T-helper 22 cell (primary cell): ENCODE measurements around the gene MORN4.

ENCODE experiments used
- DNase-seq: peaks from one replicate; pipeline ENCODE4 v3.0.0-alpha.2; 2020; ENCODE audit warnings: low read depth

MORN4 gene

DNA sequence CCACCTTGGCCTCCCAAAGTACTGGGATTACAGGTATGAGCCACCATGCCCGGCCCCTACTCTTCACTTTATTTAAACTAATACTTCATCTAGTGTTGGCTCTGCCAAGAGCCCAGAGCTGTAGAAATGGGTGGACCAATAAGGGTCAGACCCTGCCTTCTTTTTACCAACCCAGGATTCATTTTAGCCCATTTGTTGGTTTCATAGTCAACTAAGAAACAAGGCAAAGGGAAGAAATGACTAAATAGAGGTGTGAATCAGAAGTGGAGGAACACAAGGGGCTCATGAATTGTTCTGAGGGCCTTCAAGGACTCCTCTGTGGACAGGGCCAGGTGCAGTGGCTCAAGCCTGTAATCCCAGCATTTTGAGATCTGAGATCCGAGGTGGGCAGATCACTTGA, 59.6 kb downstream of the MORN4 start:
- DNase-seq: no peak

DNA sequence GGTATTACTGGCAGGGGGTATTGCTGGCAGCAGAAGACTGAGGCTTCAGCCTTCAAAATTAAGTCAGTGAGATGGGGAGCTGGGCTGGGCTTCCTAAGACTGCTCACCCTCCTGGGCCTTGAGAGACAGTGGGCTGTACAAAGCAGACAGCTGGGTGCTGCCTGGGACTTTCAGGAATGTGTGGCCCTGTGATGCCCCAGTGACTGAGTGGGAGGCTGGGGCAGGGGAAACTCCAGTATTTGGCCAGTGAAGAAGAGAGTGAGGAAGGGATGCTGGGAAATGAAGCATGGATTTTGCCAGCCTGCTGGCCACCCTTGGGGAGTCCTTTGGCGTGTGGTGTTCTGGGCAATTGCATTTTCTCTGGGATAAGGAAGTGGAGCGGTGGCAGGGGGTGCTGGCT, 60.3 kb downstream of the MORN4 start:
- DNase-seq: no peak

DNA sequence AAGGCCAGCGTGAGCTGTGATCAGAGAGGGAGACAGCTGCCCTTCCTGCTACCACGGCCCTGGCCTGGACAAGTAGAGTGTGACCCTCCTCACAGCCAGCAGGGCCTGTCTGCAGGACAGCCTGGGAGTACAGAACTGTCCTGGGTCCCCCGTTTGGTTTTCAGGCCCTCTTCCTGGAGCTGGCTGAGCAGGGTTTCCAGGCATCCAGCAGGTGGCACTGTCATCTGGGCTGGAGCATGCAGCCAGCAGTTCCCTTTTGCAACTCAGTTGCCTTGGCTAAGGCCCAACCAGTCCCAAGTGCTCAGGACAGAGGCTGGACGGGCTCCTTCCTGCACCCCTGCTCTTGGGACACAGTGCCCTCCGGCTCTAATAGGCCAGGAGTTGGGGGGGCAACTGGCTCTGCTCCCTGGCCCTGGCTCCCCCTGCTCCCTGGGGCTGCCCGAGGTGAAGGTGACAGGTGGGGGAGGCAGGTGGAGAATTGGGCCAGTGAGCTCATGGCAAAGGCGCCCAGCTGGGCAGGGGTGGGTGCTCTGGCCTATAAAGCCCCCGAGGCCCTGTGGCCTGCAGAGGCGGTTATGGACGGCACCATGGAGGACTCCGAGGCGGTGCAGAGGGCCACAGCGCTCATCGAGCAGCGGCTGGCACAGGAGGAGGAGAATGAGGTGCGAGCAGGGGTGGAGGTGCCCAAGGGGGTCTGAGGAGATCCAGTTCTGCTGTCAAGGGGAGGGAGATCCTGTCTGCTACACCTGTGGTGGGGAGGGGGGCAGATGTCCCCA, 60.9 kb downstream of the MORN4 start, which contains the start of gene ANKRD2:
Gene ANKRD2, plus strand, starts transcription at position 566 of the 776 bp plus-strand sequence. Its CDS starts 10 bp downstream, at position 576.
- DNase-seq: no peak

DNA sequence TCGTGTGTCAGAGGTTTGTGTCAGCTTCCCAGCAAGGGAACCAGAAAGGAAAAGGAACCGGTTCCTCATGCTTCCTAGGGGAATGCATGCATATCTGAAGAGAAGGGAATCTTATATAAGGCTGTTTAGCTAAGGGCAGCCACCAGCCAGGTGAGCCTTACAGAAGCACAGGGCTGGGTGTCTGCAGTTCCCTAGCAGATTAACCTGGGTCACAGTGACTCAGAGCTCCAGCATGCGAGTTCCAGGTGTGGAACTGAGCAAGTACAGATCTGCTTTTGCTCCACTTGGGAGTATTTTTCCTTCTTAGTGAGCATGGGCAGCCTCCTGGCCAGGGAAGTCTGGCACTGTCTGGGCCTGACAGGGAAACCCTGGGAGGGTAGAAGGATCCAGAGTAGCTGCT, 61.7 kb downstream of the MORN4 start:
- DNase-seq: no peak

DNA sequence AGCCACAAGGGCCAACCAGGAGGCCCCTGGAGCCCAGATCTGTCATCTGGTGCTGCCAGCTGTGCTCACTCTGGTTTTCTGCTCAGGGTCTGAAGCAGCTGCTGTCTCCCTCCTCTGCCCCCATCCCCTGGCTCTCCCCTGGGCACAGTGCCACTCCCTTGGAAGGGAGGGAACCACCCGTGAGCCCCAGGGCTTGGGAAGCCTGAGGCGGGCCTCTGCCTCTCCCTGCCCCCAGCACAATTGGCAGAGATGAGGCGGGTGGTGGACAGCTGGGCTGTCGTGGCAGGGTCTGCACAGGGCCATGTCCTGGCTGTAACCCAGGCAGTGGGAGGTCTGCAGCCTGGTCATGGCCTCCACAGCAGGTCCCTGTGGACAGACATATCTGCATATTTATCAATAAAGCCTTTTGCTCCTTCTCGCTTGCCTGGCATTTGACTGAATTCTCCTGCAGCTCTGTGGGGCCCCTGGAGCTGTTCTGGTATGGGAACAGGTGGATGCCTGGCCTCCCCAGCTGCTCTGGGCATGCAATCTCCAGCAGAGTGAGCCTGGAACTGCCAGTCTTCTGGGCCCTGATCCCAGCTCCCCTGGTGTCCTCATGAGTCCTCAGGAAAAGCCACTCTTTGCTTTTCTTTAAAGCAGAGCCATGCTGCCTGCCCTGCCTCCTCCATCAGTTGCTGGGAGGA, 62.4 kb downstream of the MORN4 start:
- no peak for DNase-seq

DNA sequence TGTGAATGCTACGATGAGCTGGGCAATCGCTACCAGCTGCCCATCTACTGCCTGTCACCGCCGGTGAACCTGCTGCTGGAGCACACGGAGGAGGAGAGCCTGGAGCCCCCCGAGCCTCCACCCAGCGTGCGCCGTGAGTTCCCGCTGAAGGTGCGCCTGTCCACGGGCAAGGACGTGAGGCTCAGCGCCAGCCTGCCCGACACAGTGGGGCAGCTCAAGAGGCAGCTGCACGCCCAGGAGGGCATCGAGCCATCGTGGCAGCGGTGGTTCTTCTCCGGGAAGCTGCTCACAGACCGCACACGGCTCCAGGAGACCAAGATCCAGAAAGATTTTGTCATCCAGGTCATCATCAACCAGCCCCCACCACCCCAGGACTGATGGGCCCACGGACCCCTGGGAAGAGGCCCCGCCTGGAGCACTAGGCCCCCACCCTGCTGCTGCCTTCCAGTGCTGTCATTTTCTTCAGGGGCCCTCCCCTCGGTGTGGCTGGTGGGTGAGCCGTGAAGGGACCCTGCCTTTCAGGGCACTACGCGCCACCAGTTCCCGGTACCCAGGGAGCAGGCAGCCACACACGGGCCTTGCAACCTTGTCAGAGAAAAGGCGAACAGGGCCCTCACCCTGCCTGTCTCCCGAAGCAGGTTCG, 63.0 kb downstream of the MORN4 start:
- DNase-seq: no peak

DNA sequence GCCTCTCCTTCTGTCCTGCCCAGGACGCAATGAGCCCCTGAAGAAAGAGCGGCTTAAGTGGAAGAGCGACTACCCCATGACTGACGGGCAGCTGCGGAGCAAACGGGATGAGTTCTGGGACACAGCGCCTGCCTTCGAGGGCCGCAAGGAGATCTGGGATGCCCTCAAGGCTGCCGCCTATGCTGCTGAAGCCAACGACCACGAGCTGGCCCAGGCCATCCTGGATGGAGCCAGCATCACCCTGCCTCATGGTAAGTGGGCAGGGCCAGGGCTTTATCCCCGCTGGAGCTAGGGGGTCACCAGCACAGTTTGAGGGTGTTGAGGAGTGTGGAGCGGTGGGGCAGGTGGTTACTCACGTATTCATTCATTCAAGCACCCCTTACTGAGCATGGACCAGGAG, 65.4 kb downstream of the MORN4 start:
- no peak for DNase-seq

DNA sequence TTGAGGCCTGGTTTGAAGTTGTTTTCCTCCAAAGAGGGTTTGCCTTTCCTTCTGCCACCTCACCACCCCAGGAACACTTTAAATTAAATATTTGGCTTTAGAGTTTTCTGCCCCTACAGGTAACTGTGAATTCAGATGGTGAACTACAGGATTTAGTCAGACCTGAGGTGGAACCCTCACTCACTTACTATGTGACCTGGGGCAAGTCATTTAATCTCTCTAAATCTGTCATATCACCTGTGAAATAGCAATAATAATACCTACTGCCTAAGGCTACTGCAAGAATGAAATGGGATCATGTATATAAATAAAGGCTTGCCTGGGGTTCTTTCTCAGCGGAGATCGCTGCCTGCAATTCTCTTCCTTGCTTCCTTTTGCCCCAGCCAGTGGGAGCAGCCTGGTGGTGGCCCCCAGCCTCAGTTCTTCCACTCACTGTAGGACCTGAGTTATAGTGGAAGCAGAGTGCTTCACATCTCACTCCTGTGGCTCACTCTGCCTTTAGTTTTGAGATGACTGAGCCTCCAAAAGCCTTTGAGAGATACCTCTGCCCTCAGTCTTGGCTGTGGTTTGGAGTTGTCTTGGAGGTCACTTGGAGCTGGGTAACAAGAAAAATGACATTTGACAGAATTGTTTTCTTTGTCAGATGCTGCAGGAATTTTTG, 66.8 kb downstream of the MORN4 start:
- DNase-seq: no peak

DNA sequence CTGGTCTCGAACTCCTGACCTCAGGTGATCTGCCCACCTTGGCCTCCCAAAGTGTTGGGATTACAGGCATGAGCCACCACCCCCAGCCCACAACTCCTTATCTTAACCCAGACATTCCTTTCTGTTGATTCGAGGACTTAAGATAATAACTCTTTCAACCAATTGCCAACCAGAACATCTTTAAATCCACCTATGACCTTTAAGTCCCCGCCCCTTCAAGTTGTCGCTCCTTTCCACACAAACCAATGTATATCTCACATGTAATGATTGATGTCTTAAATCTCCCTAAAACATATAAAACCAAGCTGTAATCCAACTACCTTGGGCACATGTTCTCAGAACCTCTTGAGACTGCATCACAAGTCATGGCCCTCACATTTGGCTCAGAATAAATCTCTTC, 68.5 kb downstream of the MORN4 start:
- no peak for DNase-seq
